ENCODE measurements around the gene ABRACL.
"Not testable (repeated sequence)": the region's sequence is repeated elsewhere in the genome, so short reads cannot be mapped to it uniquely, and the experiment has no call there.

ABRACL gene

GRCh38 chr6:139013185-139013800 lies 15.3 kb upstream of the ABRACL start:
- no peak for DNase-seq

GRCh38 chr6:139014945-139015344 lies 13.6 kb upstream of the ABRACL start:
- no peak for DNase-seq

GRCh38 chr6:139016337-139017213 lies 12.0 kb upstream of the ABRACL start:
- no peak for DNase-seq

GRCh38 chr6:139017227-139017626 lies 11.3 kb upstream of the ABRACL start:
- no peak for DNase-seq

- DNase-seq: no peak
Measured at GRCh38 chr6:139019722-139020121, 8.8 kb upstream of the ABRACL start.

- DNase-seq: no peak
Measured at GRCh38 chr6:139020689-139021088, 7.9 kb upstream of the ABRACL start.

GRCh38 chr6:139025416-139025815 lies 3.1 kb upstream of the ABRACL start:
- DNase-seq: not testable (repeated sequence)

- DNase-seq: peak; percentile 34
Measured at GRCh38 chr6:139027620-139028182, 844 bp upstream of the ABRACL start.

- peak; percentile 52 for DNase-seq
Measured at GRCh38 chr6:139028215-139028657, 309 bp upstream of the ABRACL start.

GRCh38 chr6:139029470-139030227 lies 1.1 kb downstream of the ABRACL start:
- DNase-seq: peak; percentile 12

GRCh38 chr6:139030228-139030963 lies 1.9 kb downstream of the ABRACL start:
- peak; percentile 57 for DNase-seq

GRCh38 chr6:139037490-139037889 lies 8.9 kb downstream of the ABRACL start:
- no peak for DNase-seq

- no peak for DNase-seq
Measured at GRCh38 chr6:139044250-139044649, 15.7 kb downstream of the ABRACL start.

- DNase-seq: no peak
Measured at GRCh38 chr6:139047677-139048076, 19.1 kb downstream of the ABRACL start.

- DNase-seq: not testable (repeated sequence)
Measured at GRCh38 chr6:139048912-139049311, 20.4 kb downstream of the ABRACL start.

GRCh38 chr6:139050131-139050769 lies 21.7 kb downstream of the ABRACL start:
- not testable (repeated sequence) for DNase-seq

GRCh38 chr6:139050770-139051313 lies 22.3 kb downstream of the ABRACL start:
- DNase-seq: no peak

GRCh38 chr6:139051396-139052060 lies 23.0 kb downstream of the ABRACL start:
- no peak for DNase-seq

- DNase-seq: no peak
Measured at GRCh38 chr6:139053382-139053781, 24.8 kb downstream of the ABRACL start.

GRCh38 chr6:139054001-139054400 lies 25.5 kb downstream of the ABRACL start:
- no peak for DNase-seq

GRCh38 chr6:139055709-139056108 lies 27.2 kb downstream of the ABRACL start:
- DNase-seq: no peak
